WTC11 (cell line): ENCODE data around the gene GAS2L1. TPM values are rescaled to one million over a fixed set of nuclear protein-coding genes. Genes with fewer than 3 reads are reported as not detected.

Experiments used
- ATAC-seq: fragments of 200-7000 bp; cut with Tn5 transposase; 2 replicates; pipeline ENCODE4 v1.10.0; 2021; ENCODE audit warnings: mild to moderate bottlenecking, moderate library complexity
- CTCF ChIA-PET: fragments of 300-600 bp; sonication (Branson Sonifier 250); formaldehyde crosslinking; loops from one replicate; lab custom pipeline; 2021; ENCODE audit warnings: antibody characterized with exemption; lab: Charles Lee
- POLR2A ChIA-PET: fragments of 350-600 bp; sonication (Branson Sonifier 250); formaldehyde crosslinking; loops from one replicate; lab custom pipeline; 2021; ENCODE audit warnings: antibody characterized with exemption; lab: Charles Lee
- DNase-seq: peaks from one replicate; pipeline ENCODE4 v3.0.0; 2021; ENCODE audit warnings: low spot score
- H3K27ac Mint-ChIP-seq: 2 replicates; pipeline ENCODE4 v1.8.0; 2021; ENCODE audit warnings: mixed read lengths
- H3K27me3 Mint-ChIP-seq: 2 replicates; pipeline ENCODE4 v1.8.0; 2021; ENCODE audit warnings: low read depth, mild to moderate bottlenecking, moderate library complexity, mixed read lengths
- H3K36me3 Mint-ChIP-seq: 2 replicates; pipeline ENCODE4 v1.8.0; 2021; ENCODE audit warnings: mixed read lengths
- H3K4me1 Mint-ChIP-seq: 2 replicates; pipeline ENCODE4 v1.8.0; 2022; ENCODE audit warnings: mixed read lengths
- H3K4me3 Mint-ChIP-seq: 2 replicates; pipeline ENCODE4 v1.8.0; 2021; ENCODE audit warnings: mild to moderate bottlenecking, moderate library complexity, mixed read lengths
- H3K9me3 Mint-ChIP-seq: 2 replicates; pipeline ENCODE4 v1.8.0; 2021; ENCODE audit warnings: mixed read lengths
- CREM ChIP-seq: sonication (generic); formaldehyde crosslinking; IDR thresholded peaks from 2 replicates; pipeline ENCODE4 v1.8.1; 2022; ENCODE audit warnings: mild to moderate bottlenecking, missing genetic modification reagents, moderate library complexity
- ESRRA ChIP-seq: sonication (generic); formaldehyde crosslinking; IDR thresholded peaks from 2 replicates; pipeline ENCODE4 v1.8.1; 2022; ENCODE audit warnings: mild to moderate bottlenecking, missing genetic modification reagents, borderline replicate concordance
- FOXJ3 ChIP-seq: sonication (generic); formaldehyde crosslinking; IDR thresholded peaks from 2 replicates; pipeline ENCODE4 v1.9.0; 2021; ENCODE audit warnings: missing genetic modification reagents, mild to moderate bottlenecking, borderline replicate concordance
- GABPB1 ChIP-seq: sonication (generic); formaldehyde crosslinking; IDR thresholded peaks from 2 replicates; pipeline ENCODE4 v1.8.1; 2023; ENCODE audit warnings: mild to moderate bottlenecking, missing genetic modification reagents
- HMGA2 ChIP-seq: fragments of 250-450 bp; sonication (Bioruptor Pico); IDR thresholded peaks from 2 replicates; pipeline ENCODE4 v1.4.0; 2021; ENCODE audit warnings: mild to moderate bottlenecking, moderate library complexity
- JUN ChIP-seq: sonication (generic); formaldehyde crosslinking; IDR thresholded peaks from 2 replicates; pipeline ENCODE4 v1.8.0; 2023; ENCODE audit warnings: mild to moderate bottlenecking, missing genetic modification reagents
- NR3C1 ChIP-seq: sonication (generic); formaldehyde crosslinking; conservative IDR thresholded peaks from 2 replicates; pipeline ENCODE4 v1.8.1; 2023; ENCODE audit warnings: low read depth, mild to moderate bottlenecking, missing genetic modification reagents
- OVOL2 ChIP-seq: fragments of 250-450 bp; sonication (Bioruptor Pico); IDR thresholded peaks from 2 replicates; pipeline ENCODE4 v1.9.0; 2021; ENCODE audit warnings: mild to moderate bottlenecking, borderline replicate concordance
- SMAD4 ChIP-seq: sonication (generic); formaldehyde crosslinking; IDR thresholded peaks from 2 replicates; pipeline ENCODE4 v1.8.0; 2022; ENCODE audit warnings: mild to moderate bottlenecking, missing genetic modification reagents
- SOX15 ChIP-seq: fragments of 250-450 bp; sonication (Bioruptor Pico); IDR thresholded peaks from 2 replicates; pipeline ENCODE4 v1.9.0; 2021; ENCODE audit warnings: mild to moderate bottlenecking
- TCF7 ChIP-seq: sonication (generic); formaldehyde crosslinking; IDR thresholded peaks from 2 replicates; pipeline ENCODE4 v1.8.0; 2022; ENCODE audit warnings: mild to moderate bottlenecking, low read depth, missing genetic modification reagents, moderate library complexity
- ZMAT4 ChIP-seq: fragments of 250-450 bp; sonication (Bioruptor Pico); IDR thresholded peaks from 2 replicates; pipeline ENCODE4 v1.9.0; 2021; ENCODE audit warnings: mild to moderate bottlenecking
- ZNF219 ChIP-seq: sonication (generic); formaldehyde crosslinking; IDR thresholded peaks from 2 replicates; pipeline ENCODE4 v1.8.0; 2023; ENCODE audit warnings: missing genetic modification reagents, mild to moderate bottlenecking, borderline replicate concordance
- ZNF232 ChIP-seq: sonication (generic); formaldehyde crosslinking; IDR thresholded peaks from 2 replicates; pipeline ENCODE4 v1.8.0; 2022; ENCODE audit warnings: mild to moderate bottlenecking, missing genetic modification reagents
- ZNF263 ChIP-seq: sonication (generic); formaldehyde crosslinking; IDR thresholded peaks from 2 replicates; pipeline ENCODE4 v1.8.1; 2022; ENCODE audit warnings: low read depth, mild to moderate bottlenecking, moderate library complexity, missing genetic modification reagents
- total RNA-seq: library from RNA; stranded (reverse); gene quantifications from 3 replicates; pipeline ENCODE4 v1.2.3, GENCODE V29; 2021
- TF ChIP-seq, protein P1 (sequence below): sonication (generic); formaldehyde crosslinking; IDR thresholded peaks from 2 replicates; pipeline ENCODE4 v1.8.1; 2022; ENCODE audit warnings: mild to moderate bottlenecking, missing genetic modification reagents, moderate library complexity, borderline replicate concordance
- TF ChIP-seq, protein P2 (sequence below): sonication (generic); formaldehyde crosslinking; IDR thresholded peaks from 2 replicates; pipeline ENCODE4 v1.8.1; 2023; ENCODE audit warnings: mild to moderate bottlenecking, missing genetic modification reagents, moderate library complexity
- TF ChIP-seq, protein P3 (sequence below): sonication (generic); formaldehyde crosslinking; IDR thresholded peaks from 2 replicates; pipeline ENCODE4 v1.8.1; 2023; ENCODE audit warnings: mild to moderate bottlenecking, moderate library complexity, missing genetic modification reagents
- TF ChIP-seq, protein P4 (sequence below): sonication (generic); formaldehyde crosslinking; IDR thresholded peaks from 2 replicates; pipeline ENCODE4 v1.8.0; 2022; ENCODE audit warnings: missing genetic modification reagents
- TF ChIP-seq, protein P5 (sequence below): sonication (generic); formaldehyde crosslinking; IDR thresholded peaks from 2 replicates; pipeline ENCODE4 v1.8.0; 2023; ENCODE audit warnings: mild to moderate bottlenecking, missing genetic modification reagents

GAS2L1 gene
- total RNA-seq, 1 experiment from 2014 or later: 19.9 TPM

GRCh38 chr22:29334148-29334547, 27.7 kb downstream of the GAS2L1 start:
- Mint-ChIP-seq H3K4me3 (no peak overlapping the region), H3K4me1 (no peaks in the 10 kb centered on the region), H3K9me3 (no peaks in the 10 kb centered on the region), H3K36me3 (peaks cover 32% of the 10 kb centered on the region; the same call in 1 of the 2 replicates), H3K27me3 (no peaks in the 10 kb centered on the region), H3K27ac (no peak overlapping the region)
- no peak for TF ChIP-seq HMGA2 (CRISPR knock-in tag)
- no peak for TF ChIP-seq ZMAT4 (CRISPR knock-in tag)
- TF ChIP-seq, protein P1, sequence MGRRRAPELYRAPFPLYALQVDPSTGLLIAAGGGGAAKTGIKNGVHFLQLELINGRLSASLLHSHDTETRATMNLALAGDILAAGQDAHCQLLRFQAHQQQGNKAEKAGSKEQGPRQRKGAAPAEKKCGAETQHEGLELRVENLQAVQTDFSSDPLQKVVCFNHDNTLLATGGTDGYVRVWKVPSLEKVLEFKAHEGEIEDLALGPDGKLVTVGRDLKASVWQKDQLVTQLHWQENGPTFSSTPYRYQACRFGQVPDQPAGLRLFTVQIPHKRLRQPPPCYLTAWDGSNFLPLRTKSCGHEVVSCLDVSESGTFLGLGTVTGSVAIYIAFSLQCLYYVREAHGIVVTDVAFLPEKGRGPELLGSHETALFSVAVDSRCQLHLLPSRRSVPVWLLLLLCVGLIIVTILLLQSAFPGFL: no peak
- TF ChIP-seq TCF7 (CRISPR knock-in tag): no peak
- TF ChIP-seq JUN (CRISPR knock-in tag): no peak
- no peak for TF ChIP-seq CREM
- TF ChIP-seq, protein P2, sequence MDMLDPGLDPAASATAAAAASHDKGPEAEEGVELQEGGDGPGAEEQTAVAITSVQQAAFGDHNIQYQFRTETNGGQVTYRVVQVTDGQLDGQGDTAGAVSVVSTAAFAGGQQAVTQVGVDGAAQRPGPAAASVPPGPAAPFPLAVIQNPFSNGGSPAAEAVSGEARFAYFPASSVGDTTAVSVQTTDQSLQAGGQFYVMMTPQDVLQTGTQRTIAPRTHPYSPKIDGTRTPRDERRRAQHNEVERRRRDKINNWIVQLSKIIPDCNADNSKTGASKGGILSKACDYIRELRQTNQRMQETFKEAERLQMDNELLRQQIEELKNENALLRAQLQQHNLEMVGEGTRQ (CRISPR knock-in tag): no peak
- TF ChIP-seq ZNF263: no peak
- TF ChIP-seq, protein P3, sequence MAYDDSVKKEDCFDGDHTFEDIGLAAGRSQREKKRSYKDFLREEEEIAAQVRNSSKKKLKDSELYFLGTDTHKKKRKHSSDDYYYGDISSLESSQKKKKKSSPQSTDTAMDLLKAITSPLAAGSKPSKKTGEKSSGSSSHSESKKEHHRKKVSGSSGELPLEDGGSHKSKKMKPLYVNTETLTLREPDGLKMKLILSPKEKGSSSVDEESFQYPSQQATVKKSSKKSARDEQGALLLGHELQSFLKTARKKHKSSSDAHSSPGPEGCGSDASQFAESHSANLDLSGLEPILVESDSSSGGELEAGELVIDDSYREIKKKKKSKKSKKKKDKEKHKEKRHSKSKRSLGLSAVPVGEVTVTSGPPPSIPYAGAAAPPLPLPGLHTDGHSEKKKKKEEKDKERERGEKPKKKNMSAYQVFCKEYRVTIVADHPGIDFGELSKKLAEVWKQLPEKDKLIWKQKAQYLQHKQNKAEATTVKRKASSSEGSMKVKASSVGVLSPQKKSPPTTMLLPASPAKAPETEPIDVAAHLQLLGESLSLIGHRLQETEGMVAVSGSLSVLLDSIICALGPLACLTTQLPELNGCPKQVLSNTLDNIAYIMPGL (CRISPR knock-in tag): no peak
- no peak for TF ChIP-seq ESRRA (CRISPR knock-in tag)
- TF ChIP-seq, protein P4, sequence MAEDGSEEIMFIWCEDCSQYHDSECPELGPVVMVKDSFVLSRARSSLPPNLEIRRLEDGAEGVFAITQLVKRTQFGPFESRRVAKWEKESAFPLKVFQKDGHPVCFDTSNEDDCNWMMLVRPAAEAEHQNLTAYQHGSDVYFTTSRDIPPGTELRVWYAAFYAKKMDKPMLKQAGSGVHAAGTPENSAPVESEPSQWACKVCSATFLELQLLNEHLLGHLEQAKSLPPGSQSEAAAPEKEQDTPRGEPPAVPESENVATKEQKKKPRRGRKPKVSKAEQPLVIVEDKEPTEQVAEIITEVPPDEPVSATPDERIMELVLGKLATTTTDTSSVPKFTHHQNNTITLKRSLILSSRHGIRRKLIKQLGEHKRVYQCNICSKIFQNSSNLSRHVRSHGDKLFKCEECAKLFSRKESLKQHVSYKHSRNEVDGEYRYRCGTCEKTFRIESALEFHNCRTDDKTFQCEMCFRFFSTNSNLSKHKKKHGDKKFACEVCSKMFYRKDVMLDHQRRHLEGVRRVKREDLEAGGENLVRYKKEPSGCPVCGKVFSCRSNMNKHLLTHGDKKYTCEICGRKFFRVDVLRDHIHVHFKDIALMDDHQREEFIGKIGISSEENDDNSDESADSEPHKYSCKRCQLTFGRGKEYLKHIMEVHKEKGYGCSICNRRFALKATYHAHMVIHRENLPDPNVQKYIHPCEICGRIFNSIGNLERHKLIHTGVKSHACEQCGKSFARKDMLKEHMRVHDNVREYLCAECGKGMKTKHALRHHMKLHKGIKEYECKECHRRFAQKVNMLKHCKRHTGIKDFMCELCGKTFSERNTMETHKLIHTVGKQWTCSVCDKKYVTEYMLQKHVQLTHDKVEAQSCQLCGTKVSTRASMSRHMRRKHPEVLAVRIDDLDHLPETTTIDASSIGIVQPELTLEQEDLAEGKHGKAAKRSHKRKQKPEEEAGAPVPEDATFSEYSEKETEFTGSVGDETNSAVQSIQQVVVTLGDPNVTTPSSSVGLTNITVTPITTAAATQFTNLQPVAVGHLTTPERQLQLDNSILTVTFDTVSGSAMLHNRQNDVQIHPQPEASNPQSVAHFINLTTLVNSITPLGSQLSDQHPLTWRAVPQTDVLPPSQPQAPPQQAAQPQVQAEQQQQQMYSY (CRISPR knock-in tag): no peak
- no peak for TF ChIP-seq SOX15 (CRISPR knock-in tag)
- no peak for TF ChIP-seq GABPB1
- no peak for TF ChIP-seq OVOL2 (CRISPR knock-in tag)
- no peak for TF ChIP-seq ZNF219 (CRISPR knock-in tag)
- TF ChIP-seq SMAD4 (CRISPR knock-in tag): no peak
- TF ChIP-seq ZNF232 (CRISPR knock-in tag): no peak
- TF ChIP-seq FOXJ3 (CRISPR knock-in tag): no peak
- TF ChIP-seq, protein P5, sequence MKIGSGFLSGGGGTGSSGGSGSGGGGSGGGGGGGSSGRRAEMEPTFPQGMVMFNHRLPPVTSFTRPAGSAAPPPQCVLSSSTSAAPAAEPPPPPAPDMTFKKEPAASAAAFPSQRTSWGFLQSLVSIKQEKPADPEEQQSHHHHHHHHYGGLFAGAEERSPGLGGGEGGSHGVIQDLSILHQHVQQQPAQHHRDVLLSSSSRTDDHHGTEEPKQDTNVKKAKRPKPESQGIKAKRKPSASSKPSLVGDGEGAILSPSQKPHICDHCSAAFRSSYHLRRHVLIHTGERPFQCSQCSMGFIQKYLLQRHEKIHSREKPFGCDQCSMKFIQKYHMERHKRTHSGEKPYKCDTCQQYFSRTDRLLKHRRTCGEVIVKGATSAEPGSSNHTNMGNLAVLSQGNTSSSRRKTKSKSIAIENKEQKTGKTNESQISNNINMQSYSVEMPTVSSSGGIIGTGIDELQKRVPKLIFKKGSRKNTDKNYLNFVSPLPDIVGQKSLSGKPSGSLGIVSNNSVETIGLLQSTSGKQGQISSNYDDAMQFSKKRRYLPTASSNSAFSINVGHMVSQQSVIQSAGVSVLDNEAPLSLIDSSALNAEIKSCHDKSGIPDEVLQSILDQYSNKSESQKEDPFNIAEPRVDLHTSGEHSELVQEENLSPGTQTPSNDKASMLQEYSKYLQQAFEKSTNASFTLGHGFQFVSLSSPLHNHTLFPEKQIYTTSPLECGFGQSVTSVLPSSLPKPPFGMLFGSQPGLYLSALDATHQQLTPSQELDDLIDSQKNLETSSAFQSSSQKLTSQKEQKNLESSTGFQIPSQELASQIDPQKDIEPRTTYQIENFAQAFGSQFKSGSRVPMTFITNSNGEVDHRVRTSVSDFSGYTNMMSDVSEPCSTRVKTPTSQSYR (CRISPR knock-in tag): no peak
- TF ChIP-seq NR3C1: no peak
- CTCF ChIA-PET: no interaction called here
- no peak for DNase-seq
- POLR2A ChIA-PET: interaction anchor here (0.5 kb wide), 1 partner anchor 600 kb away, joined by 4 read pairs; no protein-coding TSS in a partner anchor
- no peak for ATAC-seq
